Left kidney (tissue), 2 donors: ENCODE data around the gene SHISAL2A. TPM values are rescaled to one million over a fixed set of nuclear protein-coding genes. Genes with fewer than 3 reads are reported as not detected.
"Not testable (repeated sequence)": the region's sequence is repeated elsewhere in the genome, so short reads cannot be mapped to it uniquely, and the experiment has no call there.

Experiments used
- DNase-seq: peaks from one replicate; pipeline ENCODE4 v3.0.0-alpha.2; 2013
- polyA plus RNA-seq: library from polyadenylated mRNA; unstranded; fragments of 120-200 nt; gene quantifications from one replicate; pipeline ENCODE4 v1.2.1, GENCODE V29; 2013; ENCODE audit not compliant: insufficient read length

Gene SHISAL2A
- polyA plus RNA-seq, 1 donor = 2.2 TPM

- DNase-seq = no peak
These were observed 50.5 kb downstream of the SHISAL2A start for GRCh38 chr1:52683367-52683940.

GRCh38 chr1:52684545-52684944, 51.6 kb downstream of the SHISAL2A start:
- no peak for DNase-seq

GRCh38 chr1:52686261-52686751, 53.3 kb downstream of the SHISAL2A start:
- DNase-seq = peak; percentile 59

DNA sequence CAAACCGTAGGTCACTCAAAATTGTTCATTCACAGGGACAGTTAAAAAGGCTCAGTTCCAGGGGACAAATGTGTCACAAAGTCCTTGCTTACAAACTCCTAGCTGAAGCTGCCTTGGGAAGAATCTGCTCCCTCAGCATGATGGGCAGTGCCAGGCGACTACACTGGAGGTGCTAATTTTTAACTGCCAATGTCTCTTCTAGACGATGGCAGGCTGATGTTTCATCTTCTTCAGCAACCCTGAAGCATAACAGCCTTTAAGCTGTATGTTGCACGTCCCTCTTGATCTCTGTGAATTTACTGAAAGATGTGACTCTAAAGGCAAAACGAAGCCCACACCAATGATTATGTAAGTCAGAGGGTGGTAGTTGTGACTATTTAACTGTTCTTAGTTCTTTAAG, 53.9 kb downstream of the SHISAL2A start:
- no peak for DNase-seq

GRCh38 chr1:52691821-52692220, 58.9 kb downstream of the SHISAL2A start:
- DNase-seq = no peak

DNA sequence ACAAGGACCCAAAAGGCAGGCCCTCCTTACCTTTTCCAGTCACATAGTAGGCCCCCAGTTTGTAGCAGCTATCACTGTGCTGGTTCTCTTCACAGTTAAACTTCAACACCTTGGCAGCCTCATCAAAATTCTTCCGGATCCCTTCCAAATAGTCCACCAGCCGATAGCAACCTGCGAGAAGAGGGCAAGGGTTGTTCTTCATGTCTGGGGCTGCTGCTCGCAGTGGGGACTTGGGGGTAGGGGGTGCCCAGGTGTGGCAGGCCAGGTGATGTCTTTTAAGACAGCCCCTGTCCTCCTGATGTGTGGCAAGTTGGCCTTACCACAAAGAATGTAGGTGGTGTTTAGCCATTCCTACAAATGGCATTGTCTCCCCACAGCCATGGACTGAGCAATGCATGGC, 59.7 kb downstream of the SHISAL2A start:
- DNase-seq = no peak

GRCh38 chr1:52693351-52693750, 60.4 kb downstream of the SHISAL2A start:
- not testable (repeated sequence) for DNase-seq

DNA sequence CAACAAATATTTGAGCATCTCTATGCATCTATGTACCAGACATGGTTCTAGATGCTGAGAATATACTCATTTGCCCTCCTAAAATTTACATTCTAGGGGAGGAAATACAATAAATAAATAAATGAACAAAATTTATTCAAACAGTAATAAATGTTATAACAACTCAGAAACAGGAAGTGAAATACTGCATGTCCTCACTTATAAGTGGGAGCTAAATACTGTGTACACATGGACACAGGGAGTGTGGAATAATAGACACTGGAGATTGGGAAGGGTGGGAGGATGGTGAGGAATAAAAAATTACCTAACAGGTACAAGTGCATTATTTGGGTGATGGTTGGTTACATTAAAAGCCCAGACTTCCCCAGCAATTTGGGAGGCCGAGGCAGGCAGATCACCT, 60.9 kb downstream of the SHISAL2A start:
- DNase-seq = no peak

DNA sequence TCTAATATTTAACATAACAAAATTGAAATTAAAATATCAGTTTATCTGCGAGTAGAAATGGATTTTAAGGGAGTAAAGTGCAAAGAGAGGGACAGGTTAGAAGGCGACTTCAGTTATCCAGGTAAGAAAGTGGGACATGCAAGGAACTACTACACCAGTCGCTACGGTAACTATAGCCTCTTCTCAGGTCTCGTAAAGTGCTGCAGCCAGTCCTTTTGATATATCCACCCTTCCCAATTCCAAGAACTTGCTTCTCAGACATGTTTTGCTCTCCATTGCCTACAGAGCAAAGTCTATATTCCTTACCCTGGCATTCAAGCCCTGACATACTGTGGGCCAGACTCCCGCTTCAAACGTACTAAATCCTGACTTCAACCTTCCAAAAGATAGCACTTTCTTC, 62.7 kb downstream of the SHISAL2A start:
- no peak for DNase-seq

GRCh38 chr1:52697795-52698674, 65.1 kb downstream of the SHISAL2A start, which contains the start of gene COA7:
TSS of gene COA7 (minus strand) at chr1:52698347. CDS start at chr1:52698326, 21 bp downstream.
- peak; percentile 86 for DNase-seq

DNA sequence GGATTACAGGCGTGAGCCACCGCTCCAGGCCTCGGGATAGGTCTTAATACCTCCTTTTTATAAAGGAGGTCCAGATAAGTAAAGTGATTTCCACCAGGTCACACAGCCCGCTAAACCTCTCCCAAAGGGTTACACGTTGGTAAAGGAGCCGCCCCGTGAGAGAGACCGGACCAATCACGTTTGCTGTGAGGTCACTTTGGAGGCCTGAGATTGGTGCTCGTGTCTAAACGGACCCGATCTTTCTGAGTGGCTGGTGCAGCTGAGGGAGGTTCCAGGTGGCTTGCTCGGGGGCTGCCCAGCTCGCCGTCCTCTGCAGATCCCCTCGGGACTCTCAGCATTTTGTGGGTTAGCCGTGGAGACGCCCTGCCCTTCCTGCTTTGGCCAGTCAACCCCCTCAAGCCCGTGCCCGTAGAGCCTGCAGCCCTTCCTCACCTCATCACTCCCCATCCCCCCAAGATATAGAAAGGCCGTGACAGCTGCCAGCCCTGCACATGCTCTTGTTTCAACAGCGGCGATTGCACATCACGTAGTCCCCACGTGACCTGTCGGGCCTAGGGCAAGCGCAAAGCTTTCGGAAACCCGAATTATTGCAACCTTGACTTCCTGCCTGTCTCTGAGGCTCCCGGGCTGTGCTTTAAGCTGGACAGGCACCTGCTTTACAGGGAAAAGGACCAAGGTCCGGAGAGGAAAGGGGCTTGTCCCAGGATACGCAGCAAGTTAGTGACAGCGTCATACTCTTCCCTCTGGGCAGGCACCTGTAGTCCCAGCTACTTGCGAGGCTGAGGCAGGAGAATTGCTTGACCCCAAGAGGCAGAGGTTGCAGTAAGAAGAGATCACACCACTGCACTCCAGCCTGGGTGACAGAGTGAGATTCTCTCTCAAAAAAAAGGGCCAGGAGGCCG, 70.2 kb downstream of the SHISAL2A start:
- peak; percentile 91 for DNase-seq

GRCh38 chr1:52706136-52706670, 73.2 kb downstream of the SHISAL2A start:
- no peak for DNase-seq

Other genes starting within 250 kb of the SHISAL2A start
- 10.4 TPM for gene ORC1, start 228.7 kb upstream of the SHISAL2A start, polyA plus RNA-seq
- gene PRPF38A, start 228.6 kb upstream of the SHISAL2A start, polyA plus RNA-seq = 84.6 TPM
- 136 TPM for gene TUT4, start 80.1 kb upstream of the SHISAL2A start, polyA plus RNA-seq
- 69.1 TPM for gene GPX7, start 30.8 kb upstream of the SHISAL2A start, polyA plus RNA-seq
- gene COA7, start 65.2 kb downstream of the SHISAL2A start, polyA plus RNA-seq = 18.0 TPM
- 30.9 TPM for gene ZYG11B, start 93.3 kb downstream of the SHISAL2A start, polyA plus RNA-seq
- 0.32 TPM for gene ZYG11A, start 209.6 kb downstream of the SHISAL2A start, polyA plus RNA-seq